AG10803 (cell line): ENCODE results near the gene INTU.
"Not testable (repeated sequence)": the region's sequence is repeated elsewhere in the genome, so short reads cannot be mapped to it uniquely, and the experiment has no call there.

Source experiments
- DNase-seq: peaks from one replicate; pipeline ENCODE4 v3.0.0; 2010; ENCODE audit warnings: low read depth
- H3K4me3 ChIP-seq: 2 replicates; pipeline ENCODE4 v1.5.1; 2011; ENCODE audit warnings: mild to moderate bottlenecking, low read length, control low read depth
- TF ChIP-seq, protein P1 (sequence below): conservative IDR thresholded peaks from 2 replicates; pipeline ENCODE4 v1.5.1; 2011; ENCODE audit warnings: mild to moderate bottlenecking, low read length, control low read depth, inconsistent platforms

The INTU gene

DNA sequence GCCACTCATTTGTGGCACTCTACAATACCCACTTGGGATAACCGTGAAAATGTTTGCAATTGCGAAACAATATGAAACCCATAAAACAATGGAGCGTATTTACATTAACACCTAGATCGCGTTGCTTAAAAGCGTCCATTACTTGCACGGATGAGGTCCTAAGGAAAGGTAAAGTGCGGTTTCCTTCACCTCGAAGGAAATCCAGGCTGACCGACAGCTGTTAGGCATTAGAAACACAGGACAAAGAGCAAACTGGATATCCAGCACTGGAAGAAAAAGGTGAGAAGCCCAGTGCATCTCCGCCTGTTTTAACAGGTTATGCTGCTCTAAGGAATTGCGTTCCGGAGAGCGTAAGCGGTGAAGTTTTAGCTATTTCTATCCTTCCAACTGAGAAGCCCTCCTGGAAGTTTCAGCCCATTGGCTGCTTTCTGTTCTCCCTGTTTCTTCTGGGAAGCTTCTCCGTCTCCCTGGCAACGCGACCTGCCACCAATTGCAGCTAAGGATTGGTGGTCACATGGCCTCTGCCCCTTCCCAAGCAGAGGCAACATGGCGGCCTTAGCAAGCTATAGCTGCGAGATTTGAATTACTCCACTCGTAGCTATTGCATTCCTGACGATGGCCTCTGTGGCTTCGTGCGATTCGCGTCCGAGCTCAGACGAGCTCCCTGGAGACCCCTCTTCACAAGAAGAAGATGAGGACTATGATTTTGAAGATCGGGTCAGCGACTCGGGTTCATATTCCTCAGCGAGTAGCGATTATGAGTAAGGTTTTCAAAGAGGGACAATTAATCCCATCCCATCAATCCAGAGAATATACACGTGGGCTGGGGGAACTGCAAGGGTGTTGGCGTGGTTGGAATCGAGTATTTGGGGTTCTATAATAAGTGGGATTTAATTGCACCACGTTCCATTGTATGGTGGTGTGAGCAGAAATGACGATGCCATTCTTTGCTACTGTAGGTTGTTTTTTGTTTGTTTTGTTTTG, at the start of gene INTU:
Gene INTU, plus strand, starts transcription at position 538 of the 984 bp plus-strand sequence. Its CDS starts 78 bp downstream, at position 616.
- DNase-seq: peak; percentile 96
- H3K4me3 ChIP-seq: peak within 1 kb of the TSS; percentile 68
- TF ChIP-seq, protein P1, sequence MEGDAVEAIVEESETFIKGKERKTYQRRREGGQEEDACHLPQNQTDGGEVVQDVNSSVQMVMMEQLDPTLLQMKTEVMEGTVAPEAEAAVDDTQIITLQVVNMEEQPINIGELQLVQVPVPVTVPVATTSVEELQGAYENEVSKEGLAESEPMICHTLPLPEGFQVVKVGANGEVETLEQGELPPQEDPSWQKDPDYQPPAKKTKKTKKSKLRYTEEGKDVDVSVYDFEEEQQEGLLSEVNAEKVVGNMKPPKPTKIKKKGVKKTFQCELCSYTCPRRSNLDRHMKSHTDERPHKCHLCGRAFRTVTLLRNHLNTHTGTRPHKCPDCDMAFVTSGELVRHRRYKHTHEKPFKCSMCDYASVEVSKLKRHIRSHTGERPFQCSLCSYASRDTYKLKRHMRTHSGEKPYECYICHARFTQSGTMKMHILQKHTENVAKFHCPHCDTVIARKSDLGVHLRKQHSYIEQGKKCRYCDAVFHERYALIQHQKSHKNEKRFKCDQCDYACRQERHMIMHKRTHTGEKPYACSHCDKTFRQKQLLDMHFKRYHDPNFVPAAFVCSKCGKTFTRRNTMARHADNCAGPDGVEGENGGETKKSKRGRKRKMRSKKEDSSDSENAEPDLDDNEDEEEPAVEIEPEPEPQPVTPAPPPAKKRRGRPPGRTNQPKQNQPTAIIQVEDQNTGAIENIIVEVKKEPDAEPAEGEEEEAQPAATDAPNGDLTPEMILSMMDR: no peak

DNA sequence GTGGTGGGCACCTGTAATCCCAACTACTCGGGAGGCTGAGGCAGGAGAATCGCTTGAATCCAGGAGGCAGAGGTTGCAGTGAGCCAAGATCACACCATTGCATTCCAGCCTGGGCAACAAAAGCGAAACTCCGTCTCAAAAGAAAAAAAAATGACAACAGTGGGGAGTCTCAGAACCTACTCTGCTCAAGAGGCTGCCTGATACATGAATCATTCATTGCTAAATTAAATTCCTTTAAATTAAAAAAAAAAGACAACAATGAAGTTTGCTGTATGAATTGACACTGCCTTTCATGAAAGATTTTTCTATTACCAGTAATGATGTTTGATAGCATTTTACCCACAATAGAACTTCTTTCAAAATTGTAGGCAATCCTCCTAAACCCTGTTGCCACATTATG, 46.3 kb upstream of the INTU start:
- not testable (repeated sequence) for H3K4me3 ChIP-seq, DNase-seq

DNA sequence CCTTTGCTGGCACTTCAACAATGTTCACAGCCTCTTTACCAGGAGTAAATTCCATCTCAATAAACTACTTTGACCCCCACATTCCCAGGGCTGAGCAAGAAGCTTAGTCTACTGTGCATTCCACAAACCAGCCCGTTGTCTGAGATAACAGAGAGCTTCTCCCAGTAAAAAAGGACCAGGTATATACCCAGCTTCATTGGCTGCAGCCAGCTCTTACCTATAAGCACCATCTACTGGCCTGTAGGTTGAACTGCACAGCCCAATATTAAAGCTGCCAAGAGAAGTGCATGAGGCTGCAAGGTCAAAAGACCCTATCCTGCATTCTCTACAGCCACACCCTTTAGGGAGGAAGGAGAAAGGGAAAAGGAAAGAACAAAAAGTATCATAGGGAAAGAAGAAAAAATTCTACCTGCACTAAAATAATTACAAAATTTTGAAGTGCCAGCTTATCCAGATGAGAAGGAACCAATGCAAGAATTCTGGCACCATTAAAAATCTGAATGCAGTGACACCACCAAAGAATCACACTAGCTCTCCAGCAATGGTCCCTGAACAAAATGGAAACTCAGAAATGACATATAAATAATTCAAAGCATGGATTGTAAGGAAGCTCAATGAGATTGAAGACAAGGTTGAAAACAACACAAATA, 45.7 kb upstream of the INTU start:
- H3K4me3 ChIP-seq: no peak overlapping the region
- DNase-seq: peak; percentile 23
- TF ChIP-seq, protein P1: peak; percentile 70

DNA sequence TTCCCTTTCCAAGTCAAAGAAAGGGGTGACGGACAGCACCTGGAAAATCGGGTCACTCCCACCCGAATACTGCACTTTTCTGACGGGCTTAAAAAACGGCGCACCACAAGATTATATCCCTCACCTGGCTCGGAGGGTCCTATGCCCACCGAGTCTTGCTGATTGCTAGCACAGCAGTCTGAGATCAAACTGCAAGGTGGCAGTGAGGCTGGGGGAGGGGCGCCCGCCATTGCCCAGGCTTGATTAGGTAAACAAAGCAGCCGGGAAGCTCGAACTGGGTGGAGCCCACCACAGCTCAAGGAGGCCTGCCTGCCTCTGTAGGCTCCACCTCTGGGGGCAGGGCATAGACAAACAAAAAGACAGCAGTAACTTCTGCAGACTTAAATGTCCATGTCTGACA, 43.6 kb upstream of the INTU start:
- not testable (repeated sequence) for H3K4me3 ChIP-seq, DNase-seq

- H3K4me3 ChIP-seq: no peak overlapping the region
- TF ChIP-seq, protein P1: no peak
- no peak for DNase-seq
Observed at GRCh38 chr4:127598656-127599055, 34.1 kb upstream of the INTU start.

DNA sequence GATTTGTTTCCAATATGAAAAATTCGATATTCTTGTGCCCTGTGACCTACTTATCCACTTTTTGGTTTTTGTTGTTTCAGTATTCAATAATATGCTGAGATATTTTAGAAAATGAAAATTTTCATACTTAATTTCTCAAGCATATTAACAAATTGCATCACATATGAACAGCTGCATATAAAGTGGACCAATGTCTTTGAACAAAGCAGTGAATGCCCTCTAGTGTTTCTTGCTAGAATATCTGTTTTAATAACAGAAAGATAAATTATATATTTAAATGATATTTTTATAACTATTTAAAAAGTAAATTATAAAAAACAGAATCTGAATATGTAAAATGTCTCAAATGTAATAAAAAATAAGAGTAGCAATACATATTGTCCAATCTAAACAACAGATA, 31.7 kb upstream of the INTU start:
- TF ChIP-seq, protein P1: peak; percentile 48
- DNase-seq: peak; percentile 37
- no peak overlapping the region for H3K4me3 ChIP-seq

- H3K4me3 ChIP-seq: no peak overlapping the region
- peak; percentile 58 for DNase-seq
- TF ChIP-seq, protein P1: peak; percentile 65
Observed at GRCh38 chr4:127604949-127605709, 27.6 kb upstream of the INTU start.
